ENCODE data around the gene CD300LD. TPM values are rescaled to one million over a fixed set of nuclear protein-coding genes. Genes with fewer than 3 reads are reported as not detected.

The CD300LD gene
- polyA plus RNA-seq, 2 of the 4 experiments (the other 2 are of a cell fraction): not detected

DNA sequence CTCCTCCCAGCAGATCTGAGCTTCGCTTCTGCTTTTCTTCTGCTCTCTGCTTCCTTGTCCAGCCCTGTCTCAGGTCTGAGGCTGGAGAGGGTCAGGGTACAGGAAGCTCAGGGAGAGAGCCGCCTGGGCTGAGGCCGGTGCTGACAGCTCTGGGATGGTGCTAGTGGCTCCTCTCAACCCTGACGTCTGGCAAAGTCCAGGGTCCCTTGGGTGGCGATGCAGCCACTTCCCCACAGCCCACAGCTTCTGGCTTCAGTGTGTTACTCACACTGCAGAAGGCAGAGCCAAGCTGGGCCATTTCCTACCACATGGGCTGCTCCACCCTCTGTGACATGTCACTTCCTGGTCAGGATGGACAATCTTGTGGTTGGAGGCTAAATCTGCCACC, 46.2 kb downstream of the CD300LD start, which contains the start of gene CD300C:
Gene CD300C, minus strand, starts transcription at position 273 of the 388 bp plus-strand sequence. CDS start 333 bp downstream, outside the sequence.
- ChIA-PET POLR2A (no interaction called here), CTCF (interaction anchor here (0.7 to 1.3 kb wide), 5 partner anchors 20 to 166 kb away, joined by 3 to 7 read pairs (median 4); no protein-coding TSS in a partner anchor)
- TF ChIP-seq HOXB5 (CRISPR knock-in tag; IDR thresholded peaks at IDR 0.05): no peak
- no peak for TF ChIP-seq ZC3H11A (IDR thresholded peaks at IDR 0.05)
- TF ChIP-seq CEBPB (IDR thresholded peaks at IDR 0.05): no peak
- no peak for TF ChIP-seq CBX8 (IDR thresholded peaks at IDR 0.05)
- no peak for TF ChIP-seq RFX5 (IDR thresholded peaks at IDR 0.05)
- TF ChIP-seq EHF (CRISPR knock-in tag; IDR thresholded peaks at IDR 0.05): no peak
- TF ChIP-seq, protein P1, sequence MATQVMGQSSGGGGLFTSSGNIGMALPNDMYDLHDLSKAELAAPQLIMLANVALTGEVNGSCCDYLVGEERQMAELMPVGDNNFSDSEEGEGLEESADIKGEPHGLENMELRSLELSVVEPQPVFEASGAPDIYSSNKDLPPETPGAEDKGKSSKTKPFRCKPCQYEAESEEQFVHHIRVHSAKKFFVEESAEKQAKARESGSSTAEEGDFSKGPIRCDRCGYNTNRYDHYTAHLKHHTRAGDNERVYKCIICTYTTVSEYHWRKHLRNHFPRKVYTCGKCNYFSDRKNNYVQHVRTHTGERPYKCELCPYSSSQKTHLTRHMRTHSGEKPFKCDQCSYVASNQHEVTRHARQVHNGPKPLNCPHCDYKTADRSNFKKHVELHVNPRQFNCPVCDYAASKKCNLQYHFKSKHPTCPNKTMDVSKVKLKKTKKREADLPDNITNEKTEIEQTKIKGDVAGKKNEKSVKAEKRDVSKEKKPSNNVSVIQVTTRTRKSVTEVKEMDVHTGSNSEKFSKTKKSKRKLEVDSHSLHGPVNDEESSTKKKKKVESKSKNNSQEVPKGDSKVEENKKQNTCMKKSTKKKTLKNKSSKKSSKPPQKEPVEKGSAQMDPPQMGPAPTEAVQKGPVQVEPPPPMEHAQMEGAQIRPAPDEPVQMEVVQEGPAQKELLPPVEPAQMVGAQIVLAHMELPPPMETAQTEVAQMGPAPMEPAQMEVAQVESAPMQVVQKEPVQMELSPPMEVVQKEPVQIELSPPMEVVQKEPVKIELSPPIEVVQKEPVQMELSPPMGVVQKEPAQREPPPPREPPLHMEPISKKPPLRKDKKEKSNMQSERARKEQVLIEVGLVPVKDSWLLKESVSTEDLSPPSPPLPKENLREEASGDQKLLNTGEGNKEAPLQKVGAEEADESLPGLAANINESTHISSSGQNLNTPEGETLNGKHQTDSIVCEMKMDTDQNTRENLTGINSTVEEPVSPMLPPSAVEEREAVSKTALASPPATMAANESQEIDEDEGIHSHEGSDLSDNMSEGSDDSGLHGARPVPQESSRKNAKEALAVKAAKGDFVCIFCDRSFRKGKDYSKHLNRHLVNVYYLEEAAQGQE (IDR thresholded peaks at IDR 0.05): no peak
- TF ChIP-seq, protein P2, sequence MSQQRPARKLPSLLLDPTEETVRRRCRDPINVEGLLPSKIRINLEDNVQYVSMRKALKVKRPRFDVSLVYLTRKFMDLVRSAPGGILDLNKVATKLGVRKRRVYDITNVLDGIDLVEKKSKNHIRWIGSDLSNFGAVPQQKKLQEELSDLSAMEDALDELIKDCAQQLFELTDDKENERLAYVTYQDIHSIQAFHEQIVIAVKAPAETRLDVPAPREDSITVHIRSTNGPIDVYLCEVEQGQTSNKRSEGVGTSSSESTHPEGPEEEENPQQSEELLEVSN (IDR thresholded peaks at IDR 0.05; ENCODE audit: borderline replicate concordance, low read depth): no peak
- no peak for TF ChIP-seq ZNF302 (CRISPR knock-in tag; IDR thresholded peaks at IDR 0.05)
- DNase-seq (ENCODE audit: low read depth in 1 of 2, low spot score in 1 of 2) (no peak), ATAC-seq (peak in 1 of 2 experiments; percentile 37; a peak in 3 of 6 replicates), FAIRE-seq (no peak)
- H3K4me1 ChIP-seq: no peaks in the 10 kb centered on the region
- WGBS (ENCODE audit: missing lambda C conversion rate): 68% methylated on average over 5 of the region's 5 CpGs
- H3K27ac ChIP-seq: no peak within 1 kb of the TSS
- no peak within 1 kb of the TSS for H3K4me3 ChIP-seq
- H3K4me2 ChIP-seq: no peak within 1 kb of the TSS
- H3K9me3 ChIP-seq: no peaks in the 10 kb centered on the region

DNA sequence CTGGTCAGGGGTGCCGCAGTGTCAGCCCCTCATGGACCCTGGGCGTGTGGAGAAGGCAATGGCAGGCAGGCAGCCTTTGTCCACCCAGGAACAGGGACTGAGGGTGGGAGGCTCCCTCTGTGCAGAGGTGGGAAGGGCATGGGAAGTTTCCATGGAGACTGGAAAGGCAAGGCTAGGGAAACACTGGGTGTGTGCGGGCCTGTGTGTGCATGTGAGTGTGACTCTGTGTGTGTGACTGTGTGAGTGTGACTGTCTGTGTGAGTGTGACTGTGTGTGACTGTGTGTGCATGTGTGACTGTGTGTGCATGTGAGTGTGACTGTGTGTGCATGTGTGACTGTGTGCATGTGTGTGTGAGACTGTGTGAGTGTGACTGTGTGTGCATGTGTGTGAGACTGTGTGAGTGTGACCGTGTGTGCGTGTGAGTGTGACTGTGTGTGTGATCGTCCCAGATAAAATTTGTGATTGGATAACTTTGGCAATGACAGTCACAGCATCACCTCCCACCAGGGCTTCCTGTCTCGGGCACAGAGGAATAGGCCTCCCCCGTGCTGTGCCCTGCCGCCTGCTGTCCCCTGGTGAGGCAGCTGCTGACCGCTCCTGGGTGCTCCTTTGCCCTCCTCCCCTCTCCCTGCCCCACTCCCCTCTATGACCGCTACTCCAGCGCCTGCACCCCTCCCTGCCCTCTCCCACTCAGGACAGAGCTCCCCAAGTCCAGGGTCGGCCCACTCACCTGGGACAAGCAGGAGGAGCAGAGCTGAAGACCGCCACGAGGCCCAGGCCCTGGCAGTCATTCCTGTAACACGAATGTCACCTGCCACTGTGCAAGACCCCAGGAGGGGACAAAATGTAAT, 46.9 kb downstream of the CD300LD start:
- H3K9me3 ChIP-seq: no peaks in the 10 kb centered on the region
- 69% methylated on average over 16 of the region's 16 CpGs for WGBS (ENCODE audit: missing lambda C conversion rate)
- POLR2A ChIA-PET: no interaction called here
- ATAC-seq: no peak
- no peak overlapping the region for H3K4me2 ChIP-seq
- no peak overlapping the region for H3K4me3 ChIP-seq
- H3K27ac ChIP-seq: no peak overlapping the region
- TF ChIP-seq, protein P1 (IDR thresholded peaks at IDR 0.05): no peak
- TF ChIP-seq HEYL (CRISPR knock-in tag; IDR thresholded peaks at IDR 0.05) (no peak), EP300 (IDR thresholded peaks at IDR 0.05) (no peak), TFCP2L1 (CRISPR knock-in tag; IDR thresholded peaks at IDR 0.05) (no peak), RARB (CRISPR knock-in tag; IDR thresholded peaks at IDR 0.05) (no peak), JUN (IDR thresholded peaks at IDR 0.05) (no peak), POLR2AphosphoS2 (conservative IDR thresholded peaks at IDR 0.05; ENCODE audit: low read length) (no peak)
- TF ChIP-seq, protein P3, sequence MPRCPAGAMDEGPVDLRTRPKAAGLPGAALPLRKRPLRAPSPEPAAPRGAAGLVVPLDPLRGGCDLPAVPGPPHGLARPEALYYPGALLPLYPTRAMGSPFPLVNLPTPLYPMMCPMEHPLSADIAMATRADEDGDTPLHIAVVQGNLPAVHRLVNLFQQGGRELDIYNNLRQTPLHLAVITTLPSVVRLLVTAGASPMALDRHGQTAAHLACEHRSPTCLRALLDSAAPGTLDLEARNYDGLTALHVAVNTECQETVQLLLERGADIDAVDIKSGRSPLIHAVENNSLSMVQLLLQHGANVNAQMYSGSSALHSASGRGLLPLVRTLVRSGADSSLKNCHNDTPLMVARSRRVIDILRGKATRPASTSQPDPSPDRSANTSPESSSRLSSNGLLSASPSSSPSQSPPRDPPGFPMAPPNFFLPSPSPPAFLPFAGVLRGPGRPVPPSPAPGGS (IDR thresholded peaks at IDR 0.05): no peak
- H3K4me1 ChIP-seq: no peaks in the 10 kb centered on the region
- CTCF ChIA-PET: interaction anchor here (0.7 to 1.3 kb wide), 4 partner anchors 21 to 57 kb away, joined by 3 to 7 read pairs (median 4); no protein-coding TSS in a partner anchor
- FAIRE-seq: peak; percentile 72
- no peak for DNase-seq (ENCODE audit: low read depth in 1 of 2, low spot score in 1 of 2)

Measured in A549 (cell line).